HG02571 (cell line): ENCODE results near the gene ELAC1.
"Not testable (repeated sequence)": the region's sequence is repeated elsewhere in the genome, so short reads cannot be mapped to it uniquely, and the experiment has no call there.

Source experiments
- ATAC-seq: cut with Tn5 transposase; IDR thresholded peaks from one replicate; pipeline ENCODE4 v1.9.1; 2021; ENCODE audit warnings: mild to moderate bottlenecking, moderate library complexity; ENCODE audit not compliant: unreplicated experiment

Gene ELAC1, protein sequence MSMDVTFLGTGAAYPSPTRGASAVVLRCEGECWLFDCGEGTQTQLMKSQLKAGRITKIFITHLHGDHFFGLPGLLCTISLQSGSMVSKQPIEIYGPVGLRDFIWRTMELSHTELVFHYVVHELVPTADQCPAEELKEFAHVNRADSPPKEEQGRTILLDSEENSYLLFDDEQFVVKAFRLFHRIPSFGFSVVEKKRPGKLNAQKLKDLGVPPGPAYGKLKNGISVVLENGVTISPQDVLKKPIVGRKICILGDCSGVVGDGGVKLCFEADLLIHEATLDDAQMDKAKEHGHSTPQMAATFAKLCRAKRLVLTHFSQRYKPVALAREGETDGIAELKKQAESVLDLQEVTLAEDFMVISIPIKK

GRCh38 chr18:50967714-50968661 is at the start of gene ELAC1:
ELAC1 (plus strand) TSS chr18:50968040; CDS start chr18:50974405, 6,365 bp downstream.
- ATAC-seq = peak; percentile 93

GRCh38 chr18:50918153-50918552 is 49.7 kb upstream of the ELAC1 start:
- ATAC-seq = no peak

- ATAC-seq = no peak
Measured at GRCh38 chr18:50924372-50924771, 43.5 kb upstream of the ELAC1 start.

GRCh38 chr18:50926521-50926920 is 41.3 kb upstream of the ELAC1 start:
- no peak for ATAC-seq

DNA sequence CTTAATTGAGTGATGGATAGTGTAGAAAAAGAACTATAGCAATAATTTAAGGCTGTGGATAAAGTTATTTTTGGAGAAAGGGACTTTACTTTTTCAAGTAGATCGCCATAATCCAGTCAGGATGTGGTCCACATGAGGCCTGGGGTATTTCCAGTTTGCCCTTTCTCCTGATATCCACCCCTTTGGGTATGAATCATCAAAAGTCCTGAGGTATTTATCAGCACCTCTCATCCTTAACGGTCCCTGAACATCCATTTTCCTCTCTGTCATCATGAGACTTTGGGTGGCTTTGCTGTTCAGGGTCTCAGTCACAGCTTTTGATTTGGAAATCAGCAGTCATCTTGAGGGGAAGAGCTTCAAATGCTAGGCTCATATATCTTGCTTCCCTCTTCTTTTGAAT is 39.3 kb upstream of the ELAC1 start:
- ATAC-seq = no peak

DNA sequence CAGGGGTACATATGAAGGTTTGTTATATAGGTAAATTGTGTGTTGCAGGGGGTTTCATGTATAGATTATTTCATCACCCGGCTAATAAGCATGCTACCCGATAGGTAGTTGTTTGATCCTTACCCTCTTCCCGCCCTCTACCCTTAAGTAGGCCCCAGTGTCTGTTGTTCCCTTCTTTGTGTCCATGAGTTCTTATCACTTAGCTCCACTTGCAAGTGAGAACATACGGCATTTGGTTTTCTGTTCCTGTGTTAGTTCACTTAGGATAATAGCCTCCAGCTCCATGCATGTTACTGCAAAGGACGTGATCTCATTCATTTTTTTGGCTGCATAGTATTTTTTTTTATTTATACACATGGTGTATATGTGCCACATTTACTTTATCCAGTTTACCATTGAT is 34.2 kb upstream of the ELAC1 start:
- no peak for ATAC-seq

- no peak for ATAC-seq
Measured at GRCh38 chr18:50934545-50935211, 33.2 kb upstream of the ELAC1 start.

GRCh38 chr18:50935493-50936191 is 32.2 kb upstream of the ELAC1 start:
- ATAC-seq = no peak

DNA sequence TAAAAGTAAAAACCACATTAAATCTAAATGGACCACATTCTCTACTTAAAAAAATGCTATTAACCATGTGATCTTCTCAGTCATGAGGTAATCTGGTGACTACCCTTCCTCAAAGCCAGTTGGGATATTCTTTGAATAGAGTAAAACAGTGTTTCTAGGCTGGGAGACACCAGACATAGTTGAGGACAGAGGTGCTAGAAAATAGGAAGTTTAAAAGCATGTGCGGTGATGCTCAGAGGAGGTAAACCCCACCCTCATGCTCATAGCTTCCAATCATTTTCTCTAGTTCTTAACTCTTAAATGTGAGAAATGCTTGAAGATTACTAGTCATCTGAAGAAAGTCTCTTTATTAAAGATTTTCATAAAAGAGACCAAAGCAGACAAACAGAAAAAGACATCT is 30.7 kb upstream of the ELAC1 start:
- ATAC-seq = no peak

GRCh38 chr18:50938912-50939311 is 28.9 kb upstream of the ELAC1 start:
- no peak for ATAC-seq

- no peak for ATAC-seq
Measured at GRCh38 chr18:50944245-50944932, 23.5 kb upstream of the ELAC1 start.

DNA sequence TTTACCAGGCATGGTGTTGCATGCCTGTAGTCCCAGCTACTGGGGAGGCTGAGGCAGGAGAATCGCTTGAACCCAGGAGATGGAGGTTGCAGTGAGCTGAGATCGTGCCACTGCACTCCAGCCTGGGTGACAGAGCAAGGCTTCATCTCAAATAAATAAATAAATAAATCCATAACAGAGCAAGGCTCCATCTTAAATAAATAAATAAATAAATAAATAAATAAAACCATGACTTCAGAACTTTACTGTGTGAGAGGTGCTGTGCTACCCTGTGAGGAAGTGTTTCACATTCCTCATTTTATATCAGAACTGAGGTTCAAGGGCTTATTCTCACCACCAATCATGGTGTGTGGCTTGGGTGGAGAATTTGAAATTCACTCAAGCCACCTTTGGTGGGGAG is 21.9 kb upstream of the ELAC1 start:
- ATAC-seq = not testable (repeated sequence)

DNA sequence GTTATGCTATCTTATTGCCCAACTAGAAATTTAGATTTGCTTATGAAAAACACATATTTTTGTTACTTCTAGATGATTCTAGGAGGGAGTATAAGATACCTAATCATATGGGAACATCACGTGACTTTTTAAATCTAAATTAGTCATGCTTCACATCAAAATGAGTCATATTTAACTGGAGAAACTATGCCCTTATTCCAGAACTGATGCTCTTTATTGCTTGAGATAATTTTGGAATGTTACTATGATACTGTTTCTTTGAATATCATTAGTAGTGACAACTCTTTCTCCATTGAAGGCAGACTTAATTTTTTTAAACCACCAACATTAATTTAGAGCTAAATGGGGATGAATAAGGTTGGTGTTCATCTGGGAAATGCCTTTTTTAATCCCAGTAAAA is 19.9 kb upstream of the ELAC1 start:
- no peak for ATAC-seq

DNA sequence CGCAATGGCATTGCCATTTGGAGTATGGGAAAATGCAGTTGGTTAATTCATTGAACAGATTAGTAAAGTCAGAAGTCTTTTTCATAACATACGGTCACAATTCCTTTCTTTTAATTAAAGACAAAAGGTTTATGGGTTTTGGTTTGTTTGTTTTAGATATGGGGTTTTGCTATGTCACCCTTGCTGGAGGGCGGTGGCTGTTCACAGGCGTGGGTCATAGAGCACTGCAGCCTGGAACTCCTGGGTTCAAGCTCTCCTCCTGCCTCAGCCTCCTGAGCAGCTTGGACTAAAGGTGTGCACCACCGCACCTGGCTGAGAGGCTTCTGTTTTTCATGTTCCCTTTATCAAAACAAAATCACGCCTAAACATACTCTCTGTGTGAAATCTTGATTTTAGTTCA is 18.7 kb upstream of the ELAC1 start:
- no peak for ATAC-seq

GRCh38 chr18:50950626-50951025 is 17.2 kb upstream of the ELAC1 start:
- no peak for ATAC-seq

DNA sequence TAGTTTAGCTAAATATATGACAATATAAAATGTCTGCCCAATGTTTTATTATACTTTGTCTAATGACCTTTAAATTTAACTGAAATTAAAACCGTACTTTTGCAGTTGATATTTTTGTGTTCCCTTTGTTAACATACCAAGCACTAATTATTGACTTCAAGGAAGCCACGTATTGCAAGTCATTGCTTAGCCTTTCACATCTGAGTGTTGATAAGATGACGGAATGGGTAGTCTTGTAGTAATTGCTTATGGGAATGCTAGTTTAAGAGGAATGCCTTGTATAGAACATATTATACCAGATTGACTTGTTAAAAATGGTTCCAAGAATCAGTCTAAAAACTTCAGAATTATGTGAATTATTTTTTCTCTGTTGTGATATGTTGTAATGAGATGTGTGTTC is 14.0 kb upstream of the ELAC1 start:
- no peak for ATAC-seq

DNA sequence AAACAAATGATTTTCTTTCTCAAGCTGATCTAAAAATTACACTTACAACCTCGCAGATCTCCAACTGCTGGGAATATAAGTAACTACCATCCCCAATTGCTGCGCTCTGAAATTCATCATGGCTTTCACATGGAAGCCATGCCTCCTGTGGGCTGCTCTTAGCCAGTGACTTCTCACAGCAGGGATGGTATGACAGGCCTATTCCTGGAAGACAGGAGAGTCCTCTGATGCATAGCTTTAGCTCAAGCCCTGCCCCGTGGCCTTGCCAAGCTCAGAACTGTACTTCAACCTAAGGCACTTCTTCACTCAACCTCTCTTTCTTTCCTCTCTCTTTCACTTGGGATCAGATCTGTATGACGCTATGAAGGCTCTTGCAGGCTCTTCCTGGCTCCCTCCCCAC is 12.6 kb upstream of the ELAC1 start:
- ATAC-seq = no peak

DNA sequence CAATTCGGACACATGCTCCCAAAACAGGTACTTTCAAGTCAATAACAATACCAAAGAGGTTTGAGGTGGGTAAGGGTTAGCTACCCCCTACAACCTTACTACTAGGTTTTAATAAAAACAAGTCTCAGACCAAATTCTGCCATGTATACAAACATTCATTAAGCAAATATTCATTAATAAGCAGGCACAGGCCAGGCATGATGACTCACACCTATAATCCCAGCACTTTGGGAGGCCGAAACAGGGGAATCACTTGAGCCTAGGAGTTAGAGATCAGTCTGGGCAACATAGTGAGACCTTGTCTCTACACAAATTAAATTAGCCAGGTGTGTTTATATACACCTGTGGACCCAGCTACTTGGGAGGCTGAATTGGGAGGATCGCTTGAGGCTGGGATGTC is 11.7 kb upstream of the ELAC1 start:
- no peak for ATAC-seq

GRCh38 chr18:50961974-50962373 is 5.9 kb upstream of the ELAC1 start:
- no peak for ATAC-seq

DNA sequence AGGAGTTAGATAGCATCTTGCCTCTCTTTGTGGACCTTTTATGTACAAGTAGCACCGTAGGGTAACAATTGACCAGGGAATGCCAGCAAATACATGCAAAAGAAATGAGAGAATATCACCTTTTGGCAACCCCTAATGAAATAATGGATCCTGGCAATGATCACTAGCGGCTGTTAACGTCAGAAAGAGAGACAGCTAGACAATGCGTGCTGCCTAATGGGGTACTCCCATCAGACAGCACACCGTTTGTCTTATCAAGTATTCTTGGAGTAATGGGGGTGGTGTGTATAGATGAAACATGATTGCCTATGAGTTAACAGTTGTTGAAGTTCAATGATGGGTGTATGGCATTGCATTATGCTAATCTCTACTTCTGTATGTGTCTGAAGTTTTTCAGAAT is 1.6 kb downstream of the ELAC1 start:
- no peak for ATAC-seq
